ENCODE results near the gene PPP1R3D. TPM values are rescaled to one million over a fixed set of nuclear protein-coding genes. Genes with fewer than 3 reads are reported as not detected.
"Not testable (repeated sequence)": the region's sequence is repeated elsewhere in the genome, so short reads cannot be mapped to it uniquely, and the experiment has no call there.

Gene PPP1R3D
- total RNA-seq, 1 experiment from 2014 or later: 12.1 TPM

DNA sequence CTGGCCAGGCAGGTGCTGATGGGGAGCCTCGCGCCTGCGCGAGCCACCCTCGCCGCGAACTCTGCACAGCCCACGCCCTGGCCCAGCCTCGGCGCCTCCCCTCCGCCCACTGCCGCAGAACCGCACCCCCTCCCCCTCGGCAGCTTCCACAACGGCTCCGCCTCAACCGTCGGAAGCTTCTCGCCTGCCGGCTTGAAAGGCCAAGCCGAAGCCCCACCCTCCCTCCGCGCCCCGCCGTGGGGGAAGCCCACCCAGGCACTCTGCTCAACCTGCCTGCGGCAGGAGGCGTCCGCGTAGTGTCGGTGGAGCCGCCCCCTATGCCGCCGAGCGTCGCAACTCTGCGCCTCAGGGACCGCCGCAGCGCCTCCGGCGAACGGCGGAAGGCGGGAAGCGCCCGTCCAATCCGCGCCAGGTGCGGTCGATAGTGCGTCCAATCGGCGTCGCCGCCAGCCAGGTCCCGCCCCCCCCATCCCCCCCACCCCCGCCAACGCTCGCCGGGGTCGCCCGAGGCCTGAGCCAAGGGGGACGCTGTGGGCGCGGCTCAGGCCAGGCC lies 6.7 kb downstream of the PPP1R3D start, which contains the start of gene SYCP2:
TSS of gene SYCP2 (minus strand) at position 342 of the 553 bp plus-strand sequence. CDS start 11,224 bp downstream, outside the sequence.
- DNase-seq (ENCODE audit: low read depth): peak; percentile 94
- in situ Hi-C loops (cut with HindIII; ENCODE audit: low pct_unique_long_range_greater_than_20kb, low sequenced_read_pairs): no loop called here

DNA sequence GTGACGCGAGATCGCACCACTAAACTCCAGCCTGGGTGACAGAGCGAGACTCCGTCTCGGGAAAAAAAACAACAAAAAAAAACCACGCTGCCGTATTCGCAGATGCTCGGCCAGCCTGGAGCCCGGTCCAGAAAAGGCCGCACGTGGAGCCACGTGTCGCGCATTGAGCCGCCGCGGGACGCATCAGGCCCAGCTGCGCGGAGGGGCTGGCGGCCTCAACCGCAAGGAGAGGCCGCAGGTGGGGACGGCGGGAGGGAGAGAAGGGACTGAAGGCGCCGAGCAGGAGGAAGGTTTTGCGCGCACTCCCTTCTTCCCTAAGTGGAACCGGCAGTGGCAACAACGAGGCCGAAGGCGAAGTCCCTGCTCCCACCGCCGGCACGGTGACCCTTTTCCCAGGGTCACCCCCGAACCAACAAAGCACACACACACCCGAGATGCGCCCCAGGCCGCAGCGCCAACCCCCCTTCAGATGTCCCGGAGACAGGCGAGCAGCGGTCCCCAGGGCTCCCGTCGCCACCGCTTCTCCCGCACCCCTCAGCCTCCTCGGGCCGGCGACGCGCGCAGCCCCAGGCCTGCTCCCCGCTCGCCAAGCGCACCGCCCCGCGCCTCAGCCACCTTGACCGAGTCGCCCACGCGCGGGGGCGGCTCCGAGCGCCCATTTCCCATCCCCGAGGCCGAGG lies 7.3 kb downstream of the PPP1R3D start:
- DNase-seq (ENCODE audit: low read depth): no peak
- in situ Hi-C loops (cut with HindIII; ENCODE audit: low pct_unique_long_range_greater_than_20kb, low sequenced_read_pairs): no loop called here

DNA sequence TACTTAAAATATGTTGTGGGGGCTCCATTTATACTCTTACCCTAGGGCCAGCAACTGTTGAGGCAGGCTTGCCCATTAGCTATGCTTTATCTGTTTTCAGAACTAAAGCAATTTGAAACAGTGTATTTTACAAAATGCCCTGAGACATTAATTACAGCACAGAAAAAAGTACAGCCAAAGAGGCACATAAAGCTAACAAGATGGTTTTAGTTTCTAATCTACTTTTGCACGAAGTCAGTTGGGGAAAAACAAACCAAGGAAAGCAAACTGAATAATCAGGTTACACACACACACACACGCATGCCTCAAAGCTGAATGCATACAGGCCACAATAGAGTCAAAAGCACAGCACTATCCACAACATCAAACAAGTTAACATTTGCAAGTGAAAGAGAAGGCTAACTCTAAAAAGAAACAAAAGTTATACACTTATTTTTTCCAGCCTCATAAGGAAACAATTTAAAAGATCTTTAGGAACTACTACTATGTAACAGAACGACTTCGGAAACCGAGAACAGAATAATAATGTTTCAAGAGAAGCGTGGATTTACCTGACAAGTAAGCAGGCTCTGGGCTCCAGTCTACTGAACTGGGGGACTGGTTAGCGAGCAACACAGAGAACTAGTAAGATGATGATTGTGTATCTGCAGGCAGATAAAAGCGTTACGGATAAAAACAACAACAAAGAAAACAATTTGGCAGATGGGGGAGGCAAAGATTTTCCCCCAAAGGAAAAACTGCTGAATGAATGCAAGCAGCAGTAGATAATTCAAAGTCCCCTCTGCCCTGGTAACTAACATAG lies 8.4 kb downstream of the PPP1R3D start:
- in situ Hi-C loops (cut with HindIII; ENCODE audit: low pct_unique_long_range_greater_than_20kb, low sequenced_read_pairs): no loop called here
- DNase-seq (ENCODE audit: low read depth): no peak

DNA sequence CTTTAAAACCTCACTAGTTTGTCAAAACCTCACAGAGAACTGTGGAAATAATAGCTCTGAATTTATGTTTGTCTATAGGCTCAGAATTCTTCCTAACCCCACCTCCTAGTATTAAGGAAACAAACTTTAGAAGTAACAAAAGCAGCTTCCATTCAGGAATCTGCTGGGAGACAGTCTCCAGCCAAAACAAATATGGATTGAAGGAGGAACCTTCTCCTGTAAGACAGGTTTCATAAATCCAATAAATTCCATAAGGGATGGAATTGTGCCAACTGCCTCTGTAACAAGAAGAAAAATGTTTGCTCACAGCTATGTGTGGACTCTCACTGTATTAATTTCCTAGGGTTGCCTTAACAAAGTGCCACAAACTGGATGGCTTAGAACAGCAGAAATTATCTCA lies 14.2 kb downstream of the PPP1R3D start:
- no peak for DNase-seq (ENCODE audit: low read depth)
- in situ Hi-C loops (cut with HindIII; ENCODE audit: low pct_unique_long_range_greater_than_20kb, low sequenced_read_pairs): no loop called here

DNA sequence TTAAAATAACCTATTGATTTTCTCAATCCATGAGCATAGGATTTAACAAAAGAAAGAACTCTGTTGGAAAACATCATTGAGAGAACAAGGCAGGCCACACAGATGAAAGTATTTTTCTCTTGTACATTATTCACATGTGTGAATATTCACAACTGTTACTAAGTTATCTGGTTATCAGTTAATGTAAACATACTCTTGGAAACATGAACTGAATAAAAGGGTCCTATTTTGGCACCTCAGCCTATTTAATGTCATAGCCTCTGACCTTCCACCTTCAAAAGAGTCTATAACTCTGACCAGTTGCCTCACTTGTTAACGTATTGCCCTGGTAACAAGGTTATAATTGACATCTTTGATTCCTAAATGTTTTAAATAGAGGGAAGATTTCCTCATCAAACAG lies 14.7 kb downstream of the PPP1R3D start:
- no peak for DNase-seq (ENCODE audit: low read depth)
- in situ Hi-C loops (cut with HindIII; ENCODE audit: low pct_unique_long_range_greater_than_20kb, low sequenced_read_pairs): no loop called here

DNA sequence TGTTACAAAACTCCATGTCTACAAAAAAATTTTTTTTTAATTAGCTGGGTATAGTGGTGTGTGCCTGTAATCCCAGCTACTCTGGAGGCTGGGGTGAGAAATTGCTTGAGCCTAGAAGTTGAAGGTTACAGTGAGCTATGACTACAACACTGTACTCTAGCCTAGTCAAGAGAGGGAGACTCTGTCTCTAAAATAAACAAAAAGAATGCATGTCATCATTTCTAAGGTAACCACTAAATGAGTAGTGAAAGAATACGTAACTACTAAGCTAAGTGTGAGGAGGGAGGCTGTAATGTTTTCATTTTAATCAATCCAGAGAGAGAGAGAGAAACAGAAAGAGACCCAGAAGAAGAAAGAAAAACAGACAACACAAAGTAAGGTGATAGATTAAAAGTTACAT lies 16.6 kb downstream of the PPP1R3D start:
- peak; percentile 59 for DNase-seq (ENCODE audit: low read depth)
- in situ Hi-C loops (cut with HindIII; ENCODE audit: low pct_unique_long_range_greater_than_20kb, low sequenced_read_pairs): no loop called here

DNA sequence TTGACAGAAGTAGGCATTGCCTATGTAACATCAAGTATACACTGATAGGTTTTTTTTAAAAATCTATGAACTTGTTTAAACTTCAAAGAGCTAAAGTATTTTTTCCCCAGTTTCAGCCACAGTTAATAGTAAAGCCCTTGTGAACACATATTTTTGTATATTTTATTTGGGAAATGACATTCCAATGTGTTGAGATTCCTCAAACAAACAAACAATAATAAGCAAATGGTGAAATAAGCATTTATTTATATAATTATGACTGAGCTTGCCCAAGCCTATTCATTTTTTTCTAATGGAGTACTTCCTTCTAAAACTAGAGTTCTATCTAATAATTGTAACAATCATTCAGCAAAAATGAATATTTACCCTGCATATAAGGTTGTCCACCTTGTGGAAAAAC lies 19.2 kb downstream of the PPP1R3D start:
- no peak for DNase-seq (ENCODE audit: low read depth)
- in situ Hi-C loops (cut with HindIII; ENCODE audit: low pct_unique_long_range_greater_than_20kb, low sequenced_read_pairs): no loop called here

DNA sequence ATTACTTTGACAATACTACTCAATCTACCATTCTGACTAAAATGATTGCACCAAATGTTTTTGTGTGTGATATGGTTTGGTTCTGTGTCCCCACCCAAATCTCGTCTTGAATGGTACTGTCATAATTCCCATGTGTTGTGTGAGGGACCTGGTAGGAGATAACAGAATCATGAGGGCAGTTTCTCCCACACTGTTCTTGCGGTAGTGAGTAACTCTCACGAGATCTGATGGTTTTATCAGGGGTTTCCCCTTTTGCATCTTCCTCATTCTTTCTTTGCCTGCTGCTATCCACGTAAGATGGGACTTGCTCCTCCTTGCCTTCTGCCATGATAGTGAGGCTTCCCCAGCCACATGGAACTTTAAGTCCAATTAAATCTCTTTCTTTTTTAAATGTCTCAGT lies 27.5 kb downstream of the PPP1R3D start:
- in situ Hi-C loops (cut with HindIII; ENCODE audit: low pct_unique_long_range_greater_than_20kb, low sequenced_read_pairs): no loop called here
- DNase-seq (ENCODE audit: low read depth): no peak

DNA sequence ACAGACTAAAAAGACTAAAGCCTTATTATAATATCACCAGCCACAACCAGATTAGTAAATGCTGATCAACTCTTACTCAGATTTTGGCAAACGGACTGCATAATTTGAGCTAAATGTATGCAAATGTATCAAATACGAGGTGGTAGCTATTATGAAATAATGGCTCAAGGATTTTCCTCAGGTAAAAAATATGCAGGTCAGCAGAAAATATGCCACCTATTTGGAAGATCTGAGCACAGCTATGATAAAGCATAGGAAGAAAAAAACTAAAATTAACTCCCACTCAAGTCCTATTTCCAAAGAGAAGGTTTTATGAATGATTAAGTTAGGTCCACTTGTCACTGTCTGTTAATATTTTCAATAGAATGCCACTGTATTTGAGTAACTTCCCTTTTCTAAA lies 29.1 kb downstream of the PPP1R3D start:
- no peak for DNase-seq (ENCODE audit: low read depth)
- in situ Hi-C loops (cut with HindIII; ENCODE audit: low pct_unique_long_range_greater_than_20kb, low sequenced_read_pairs): no loop called here

DNA sequence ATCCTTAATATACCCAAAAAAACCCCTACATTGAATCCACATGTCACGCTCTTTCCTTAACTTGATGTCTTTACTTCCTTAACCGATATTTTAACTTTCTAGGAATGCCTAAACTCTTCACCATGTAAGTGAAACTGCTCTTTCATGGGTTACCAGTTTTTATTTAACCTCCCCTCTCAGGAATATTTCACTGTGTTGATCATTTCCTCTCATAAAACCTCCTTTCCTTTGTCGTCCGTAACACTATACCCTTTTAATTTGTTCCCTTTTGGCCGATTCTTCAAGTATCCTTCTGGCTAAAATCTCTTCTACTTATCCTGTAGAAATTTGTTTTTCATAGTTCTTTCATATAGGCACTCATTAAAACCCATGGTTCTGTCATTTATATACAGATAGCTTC lies 31.2 kb downstream of the PPP1R3D start:
- in situ Hi-C loops (cut with HindIII; ENCODE audit: low pct_unique_long_range_greater_than_20kb, low sequenced_read_pairs): no loop called here
- DNase-seq (ENCODE audit: low read depth): no peak

DNA sequence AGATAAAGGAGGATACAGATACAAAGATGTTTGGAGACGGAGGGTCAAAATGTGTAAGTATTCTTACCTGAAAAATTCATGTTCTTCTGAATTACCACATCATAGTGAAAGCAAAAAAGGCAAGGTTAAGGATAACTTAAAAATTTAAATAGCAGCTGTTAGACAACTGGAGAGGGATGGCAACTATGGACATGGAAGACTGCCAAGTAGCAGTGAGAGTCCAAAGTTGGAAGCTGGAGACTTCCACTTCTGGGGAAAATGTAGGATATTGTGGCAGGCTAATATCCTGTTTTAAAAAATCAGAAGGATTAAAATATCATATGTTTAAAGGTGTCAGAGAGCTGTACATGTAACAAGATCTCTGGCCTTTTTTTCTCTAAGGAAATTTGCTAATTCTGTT lies 36.5 kb downstream of the PPP1R3D start:
- in situ Hi-C loops (cut with HindIII; ENCODE audit: low pct_unique_long_range_greater_than_20kb, low sequenced_read_pairs): no loop called here
- no peak for DNase-seq (ENCODE audit: low read depth)

DNA sequence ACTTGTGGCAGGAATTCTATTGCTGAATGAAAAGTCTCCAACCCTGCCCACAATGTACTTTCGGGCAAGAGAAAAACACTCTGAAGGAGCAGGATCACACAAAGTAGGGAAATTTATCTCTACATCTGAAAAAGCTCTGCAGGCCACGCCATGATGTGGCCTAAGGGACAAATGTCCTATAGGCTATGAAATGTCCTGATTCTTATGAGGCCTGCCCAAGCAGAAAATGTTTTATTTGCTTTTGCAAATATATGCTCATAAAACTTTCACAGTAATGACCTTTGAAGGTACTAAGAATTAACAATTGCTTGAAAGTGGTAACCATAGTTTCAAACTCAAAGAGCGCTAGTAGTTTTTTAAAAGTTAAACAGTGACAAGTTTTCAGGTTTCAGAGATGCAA lies 37.6 kb downstream of the PPP1R3D start:
- DNase-seq (ENCODE audit: low read depth): no peak
- in situ Hi-C loops (cut with HindIII; ENCODE audit: low pct_unique_long_range_greater_than_20kb, low sequenced_read_pairs): no loop called here

DNA sequence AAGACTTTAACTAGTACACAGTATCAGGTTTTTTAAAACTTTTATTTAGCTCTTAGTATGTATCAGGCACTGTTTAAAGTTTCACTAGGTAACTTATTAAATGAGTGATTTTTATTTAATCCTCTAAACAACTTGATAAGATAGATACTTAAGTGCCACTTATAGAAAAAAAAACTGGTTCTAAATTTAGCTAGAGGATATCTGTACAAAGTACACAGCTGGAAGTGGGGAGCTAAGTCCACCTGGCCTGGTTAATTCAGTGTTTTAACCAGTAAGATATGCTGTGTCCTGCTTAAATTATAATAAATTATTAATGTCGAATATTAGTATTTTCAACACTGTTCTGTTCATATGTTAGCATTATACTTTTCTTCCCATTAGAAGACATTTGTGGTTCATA lies 44.2 kb downstream of the PPP1R3D start:
- in situ Hi-C loops (cut with HindIII; ENCODE audit: low pct_unique_long_range_greater_than_20kb, low sequenced_read_pairs): no loop called here
- DNase-seq (ENCODE audit: low read depth): no peak

DNA sequence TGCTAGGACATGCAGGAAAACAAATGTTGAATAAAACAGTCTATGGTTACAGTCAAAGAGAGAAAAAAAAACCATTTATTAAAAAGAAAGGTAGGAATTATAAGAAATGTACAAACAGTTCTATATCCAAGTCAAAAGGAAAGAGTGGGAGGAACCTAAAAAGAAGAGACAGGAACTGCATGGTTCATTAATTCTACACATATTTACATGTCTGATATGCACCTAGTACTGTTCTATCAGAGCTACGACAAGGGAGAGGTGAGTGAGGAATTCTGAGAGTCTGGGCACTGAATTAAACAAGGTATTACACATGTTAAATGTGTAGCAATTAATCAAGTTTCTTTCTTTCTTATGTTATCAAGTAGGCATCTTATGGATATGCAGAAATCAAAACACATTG lies 48.5 kb downstream of the PPP1R3D start:
- in situ Hi-C loops (cut with HindIII; ENCODE audit: low pct_unique_long_range_greater_than_20kb, low sequenced_read_pairs): no loop called here

DNA sequence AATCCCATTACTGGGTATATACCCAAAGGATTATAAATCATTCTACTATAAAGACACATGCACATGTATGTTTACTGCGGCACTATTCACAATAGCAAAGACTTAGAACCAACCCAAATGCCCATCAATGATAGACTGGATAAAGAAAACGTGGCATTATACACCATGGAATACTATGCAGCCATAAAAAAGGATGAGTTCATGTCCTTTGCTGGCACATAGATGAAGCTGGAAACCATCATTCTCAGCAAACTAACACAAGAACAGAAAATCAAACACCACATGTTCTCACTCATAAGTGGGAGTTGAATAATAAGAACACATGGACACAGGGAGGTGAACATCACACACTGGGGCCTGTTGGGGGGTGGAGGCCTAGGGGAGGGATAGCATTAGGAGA lies 50.1 kb downstream of the PPP1R3D start:
- DNase-seq (ENCODE audit: low read depth); in situ Hi-C loops (cut with HindIII; ENCODE audit: low pct_unique_long_range_greater_than_20kb, low sequenced_read_pairs): not testable (repeated sequence)

More for the DNA sequence above, 48.5 kb downstream of the PPP1R3D start:
- peak; percentile 30 for DNase-seq (ENCODE audit: low read depth)

DNA sequence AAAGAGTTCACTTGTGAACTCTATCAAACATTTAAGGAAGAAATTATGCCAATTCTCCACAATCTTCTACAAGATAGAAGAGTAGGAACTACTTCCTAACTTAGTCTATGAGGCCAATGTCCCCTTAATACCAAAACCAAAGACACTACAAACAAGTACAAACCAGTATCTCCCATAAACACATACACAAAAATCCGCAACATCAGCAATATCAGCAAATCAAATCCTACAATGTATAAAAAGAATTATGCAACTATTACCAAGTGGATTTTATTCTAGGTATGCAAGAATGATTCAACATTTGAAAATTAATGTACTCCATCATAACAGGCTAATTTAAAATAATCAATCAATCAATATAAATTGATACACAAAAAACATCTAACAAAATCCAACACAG lies 52.1 kb downstream of the PPP1R3D start:
- no peak for DNase-seq (ENCODE audit: low read depth)
- in situ Hi-C loops (cut with HindIII; ENCODE audit: low pct_unique_long_range_greater_than_20kb, low sequenced_read_pairs): no loop called here

Measured in Caki2 (cell line).